Measurements from ENCODE around the gene EDN2.

Gene EDN2

DNA sequence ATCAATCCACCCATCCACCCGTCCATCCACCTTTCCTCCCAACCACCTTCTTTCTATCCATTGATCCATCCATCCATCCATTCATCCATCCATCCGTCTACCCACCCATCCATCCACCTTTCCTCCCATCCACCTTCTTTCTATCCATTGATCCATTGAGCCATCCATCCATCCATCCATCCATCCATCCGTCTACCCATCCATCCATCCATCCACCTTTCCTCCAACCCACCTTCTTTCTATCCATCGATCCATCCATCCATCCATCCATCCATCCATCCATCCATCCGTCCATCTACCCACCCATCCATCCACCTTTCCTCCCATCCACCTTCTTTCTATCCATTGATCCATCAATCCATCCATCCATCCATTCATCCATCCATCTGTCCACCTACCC is 5.1 kb upstream of the EDN2 start:
- no peak for DNase-seq
- in situ Hi-C loops (cut with HindIII; ENCODE audit: low pct_ligation_motif_present, low pct_unique_long_range_greater_than_20kb, low sequenced_read_pairs): no loop called here

DNA sequence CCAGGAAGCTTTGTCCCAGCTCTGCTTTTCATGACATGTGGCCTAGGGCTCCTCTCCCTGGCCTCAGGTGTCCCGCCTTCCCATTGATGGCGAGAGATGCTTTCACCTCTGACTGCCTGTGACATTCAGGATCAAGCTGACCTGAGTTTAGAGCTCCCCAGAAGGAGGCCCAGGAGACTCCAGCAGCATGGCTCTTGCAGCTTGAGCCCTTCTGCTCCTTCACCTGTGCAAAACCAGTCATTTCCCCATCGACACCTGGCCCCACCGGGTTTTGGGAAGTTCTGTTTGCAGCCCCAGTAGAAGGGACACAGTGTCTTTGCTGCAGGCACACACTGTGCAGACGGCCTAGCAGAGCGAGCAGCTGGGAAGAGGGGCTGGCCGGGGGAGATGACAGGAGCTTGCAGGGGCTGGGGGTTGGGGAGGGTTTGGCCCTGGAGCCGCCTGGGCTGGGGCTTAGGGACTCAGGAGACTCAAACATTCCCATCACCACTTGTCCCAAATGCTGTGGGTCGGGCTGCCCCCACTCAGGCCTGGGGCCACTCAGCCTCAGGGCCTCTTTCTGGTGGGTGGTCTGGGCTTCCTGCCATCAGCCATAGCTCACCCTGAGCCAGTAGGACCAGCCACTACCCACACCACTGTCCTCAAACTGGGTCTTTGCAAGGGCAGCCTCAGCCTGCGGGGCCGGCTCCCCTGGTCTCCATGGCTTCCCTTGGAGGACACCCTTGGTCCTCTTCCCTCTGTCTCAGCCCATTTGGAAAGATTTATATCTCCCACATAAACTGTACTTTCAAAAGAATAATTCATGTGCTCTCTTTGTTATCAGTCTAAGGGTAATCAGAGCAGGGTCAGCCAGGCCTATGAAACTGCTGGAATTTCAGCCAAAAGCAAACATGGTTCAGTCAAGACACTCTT is 3.8 kb upstream of the EDN2 start:
- no peak for DNase-seq
- in situ Hi-C loops (cut with HindIII; ENCODE audit: low pct_ligation_motif_present, low pct_unique_long_range_greater_than_20kb, low sequenced_read_pairs): no loop called here

DNA sequence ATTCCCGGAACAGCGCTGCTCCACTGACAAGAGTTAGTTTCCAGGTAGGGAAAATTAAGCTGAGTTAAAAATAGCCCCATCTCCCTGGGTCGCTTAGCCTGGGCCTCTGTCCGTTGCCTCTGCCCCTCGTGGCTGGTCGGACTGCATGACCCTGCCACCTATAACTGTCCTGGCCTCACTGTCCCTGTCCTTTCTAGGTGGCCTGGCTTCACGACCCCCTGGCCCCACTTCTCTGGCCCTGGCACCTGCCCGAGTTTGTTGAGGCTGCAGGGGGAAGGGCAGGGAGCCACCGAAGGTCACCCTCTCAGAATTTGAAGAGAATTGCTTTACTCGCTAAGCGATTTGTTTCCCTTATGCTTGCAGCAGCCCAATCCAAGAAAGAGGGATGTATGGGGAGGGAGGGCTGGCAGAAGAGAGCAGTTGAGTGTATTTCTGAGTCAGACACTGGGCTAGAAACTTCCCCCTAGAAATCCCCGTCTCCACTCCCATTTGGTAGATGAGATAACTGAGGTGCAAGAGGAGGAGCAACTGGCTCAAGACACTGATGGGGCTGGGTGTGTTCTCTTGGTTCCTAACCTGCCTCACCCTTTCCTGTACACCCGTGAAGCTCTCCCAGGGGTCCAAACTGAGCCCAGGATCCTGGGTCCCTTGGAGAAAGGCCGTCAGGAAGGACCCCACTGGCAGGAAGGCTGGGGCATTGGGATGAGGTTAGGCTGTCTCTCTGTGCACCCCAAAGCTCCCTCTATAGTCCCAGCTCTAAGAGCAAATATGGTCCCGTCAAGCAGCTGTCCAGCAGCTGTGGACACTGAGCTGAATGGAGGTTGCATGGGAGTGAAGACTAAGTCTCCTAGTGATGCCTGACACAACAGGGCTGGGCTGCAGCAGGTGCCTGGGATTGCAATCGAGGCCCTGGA is 2.9 kb upstream of the EDN2 start:
- in situ Hi-C loops (cut with HindIII; ENCODE audit: low pct_ligation_motif_present, low pct_unique_long_range_greater_than_20kb, low sequenced_read_pairs): no loop called here
- peak; percentile 39 for DNase-seq

DNA sequence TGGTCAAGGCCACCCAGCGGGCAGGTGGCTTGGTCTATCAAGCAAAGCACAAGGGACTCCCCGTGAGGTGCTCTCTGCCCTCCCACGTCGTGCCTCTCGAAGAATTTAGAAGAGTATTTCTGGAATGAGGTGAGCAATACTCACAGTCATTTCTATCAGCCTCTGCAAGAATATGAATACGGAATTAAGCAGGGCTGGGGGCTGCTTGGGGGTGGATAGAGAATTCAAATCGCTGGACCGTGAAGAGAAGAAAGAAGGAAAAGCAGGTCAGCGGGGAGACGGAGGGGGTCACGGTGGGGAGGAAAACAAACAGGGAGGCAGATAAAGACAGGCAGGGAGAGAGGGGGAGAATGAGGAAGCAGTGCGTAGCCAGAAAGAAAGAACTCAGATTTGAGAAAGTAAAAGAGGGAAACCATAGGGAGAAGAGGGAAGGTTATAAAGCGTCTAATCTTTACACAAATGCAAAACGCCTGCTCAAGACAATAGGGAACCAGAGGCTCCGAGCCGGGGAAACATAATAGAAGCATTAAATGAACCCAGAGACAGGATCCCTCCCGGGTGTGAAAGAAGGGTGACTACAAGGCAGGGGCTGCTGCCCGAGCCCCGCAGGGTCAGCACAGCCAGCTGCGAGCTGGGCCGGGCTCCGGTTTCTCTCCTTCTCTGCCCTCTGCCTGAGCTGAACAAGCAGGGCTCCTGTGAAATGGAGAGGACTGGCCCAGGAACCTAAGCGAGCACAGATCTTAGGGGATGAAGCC is 2.1 kb upstream of the EDN2 start:
- DNase-seq: peak; percentile 96
- in situ Hi-C loops (cut with HindIII; ENCODE audit: low pct_ligation_motif_present, low pct_unique_long_range_greater_than_20kb, low sequenced_read_pairs): no loop called here

DNA sequence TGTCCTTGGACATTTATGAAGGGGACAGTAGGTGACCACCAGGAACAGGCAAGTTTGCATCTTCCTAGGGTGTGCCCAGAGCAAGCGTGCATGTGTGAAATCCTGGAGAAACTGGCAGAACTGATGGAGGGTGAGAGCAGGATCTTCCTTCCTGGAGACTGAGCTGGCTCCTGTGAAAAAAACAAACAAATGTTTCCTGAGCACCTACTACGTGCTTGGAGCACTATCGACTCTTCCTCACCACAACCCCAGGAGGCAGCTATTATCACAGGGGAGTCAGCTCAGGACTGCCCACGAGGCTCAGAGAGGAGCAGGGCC is 1.5 kb upstream of the EDN2 start:
- in situ Hi-C loops (cut with HindIII; ENCODE audit: low pct_ligation_motif_present, low pct_unique_long_range_greater_than_20kb, low sequenced_read_pairs): no loop called here
- DNase-seq: no peak

DNA sequence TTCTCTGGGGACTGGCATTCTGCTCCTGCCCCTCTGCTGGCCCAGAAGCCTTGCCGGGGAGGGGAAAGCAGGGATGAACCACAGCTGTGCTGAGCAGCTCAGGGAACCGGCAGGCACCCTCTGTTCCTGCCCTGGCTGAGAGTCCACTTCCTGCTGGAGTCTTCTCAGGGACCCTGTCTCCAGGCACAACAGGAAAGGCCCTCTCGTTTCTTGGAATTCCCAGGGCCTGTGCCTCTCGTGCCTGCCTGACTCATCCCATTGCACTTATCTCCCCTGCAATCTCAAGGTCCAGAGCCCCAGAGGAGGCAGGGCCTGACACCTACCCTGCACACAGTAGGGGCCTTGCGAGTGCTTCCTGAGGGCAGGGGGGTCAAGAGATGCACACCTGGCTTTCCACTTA is 1.1 kb upstream of the EDN2 start:
- in situ Hi-C loops (cut with HindIII; ENCODE audit: low pct_ligation_motif_present, low pct_unique_long_range_greater_than_20kb, low sequenced_read_pairs): no loop called here
- peak; percentile 88 for DNase-seq

DNA sequence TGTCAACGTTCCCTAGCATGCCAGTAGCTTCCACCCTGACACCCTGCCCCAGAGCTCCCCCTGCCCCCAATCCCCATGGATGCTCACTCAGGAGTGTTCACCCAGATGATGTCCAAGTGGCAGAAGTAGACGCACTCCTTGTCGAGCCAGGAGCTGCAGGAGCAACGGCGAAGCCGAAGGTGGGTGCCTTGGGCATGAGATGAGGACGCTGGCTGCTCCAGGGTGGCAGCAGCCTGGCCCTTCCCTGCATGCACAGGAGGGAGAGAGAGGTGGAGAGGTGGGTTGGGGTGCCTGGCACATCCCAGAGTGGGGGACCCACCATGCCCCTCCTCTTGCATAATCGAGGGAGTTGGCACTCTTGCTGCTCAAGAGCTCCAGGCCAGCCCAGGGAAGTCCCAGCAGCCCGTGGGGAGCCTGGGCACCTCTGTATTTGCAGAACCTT is 502 bp downstream of the EDN2 start:
- in situ Hi-C loops (cut with HindIII; ENCODE audit: low pct_ligation_motif_present, low pct_unique_long_range_greater_than_20kb, low sequenced_read_pairs): no loop called here

DNA sequence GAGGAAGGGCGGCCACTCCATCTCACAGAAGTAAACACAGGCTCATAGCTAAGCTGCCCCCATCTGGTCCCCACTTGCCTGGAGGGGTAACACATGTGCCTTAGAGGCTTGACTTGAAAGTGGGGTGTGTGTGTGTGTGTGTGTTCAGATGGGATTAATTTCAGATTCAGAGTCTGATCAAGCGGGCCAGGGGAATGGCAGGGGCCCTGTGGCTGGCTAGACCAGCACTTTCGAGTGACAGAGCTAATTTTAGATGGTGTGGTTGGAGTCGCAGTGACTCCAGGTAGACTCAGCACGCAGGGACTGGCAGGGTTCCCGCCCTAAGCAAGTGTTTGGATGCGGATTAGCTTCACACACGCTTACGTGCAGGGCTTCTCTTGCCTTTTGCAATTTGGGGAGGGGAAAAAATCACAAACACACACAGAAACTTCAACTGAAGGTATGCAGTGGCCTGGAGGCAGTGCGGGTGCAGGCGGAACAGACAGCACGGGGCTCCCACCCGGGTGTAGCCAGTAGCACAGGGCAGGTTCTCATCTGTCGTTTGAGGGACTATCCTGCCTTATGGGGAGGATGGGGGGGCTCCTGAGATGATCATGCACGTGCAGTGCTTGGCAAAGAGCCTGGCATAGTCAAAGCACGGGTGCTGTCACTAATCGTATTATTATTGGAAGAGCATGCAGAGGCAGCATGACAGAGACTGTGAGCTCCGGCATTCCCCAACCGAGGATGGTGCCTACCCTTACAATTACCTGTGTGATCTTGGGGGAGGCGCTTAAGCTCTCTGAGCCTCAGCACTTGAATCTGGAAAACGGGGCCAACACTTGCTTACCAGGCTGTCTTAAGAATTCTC is 1.3 kb downstream of the EDN2 start:
- DNase-seq: no peak
- in situ Hi-C loops (cut with HindIII; ENCODE audit: low pct_ligation_motif_present, low pct_unique_long_range_greater_than_20kb, low sequenced_read_pairs): no loop called here

More for the DNA sequence above, 502 bp downstream of the EDN2 start:
- no peak for DNase-seq

DNA sequence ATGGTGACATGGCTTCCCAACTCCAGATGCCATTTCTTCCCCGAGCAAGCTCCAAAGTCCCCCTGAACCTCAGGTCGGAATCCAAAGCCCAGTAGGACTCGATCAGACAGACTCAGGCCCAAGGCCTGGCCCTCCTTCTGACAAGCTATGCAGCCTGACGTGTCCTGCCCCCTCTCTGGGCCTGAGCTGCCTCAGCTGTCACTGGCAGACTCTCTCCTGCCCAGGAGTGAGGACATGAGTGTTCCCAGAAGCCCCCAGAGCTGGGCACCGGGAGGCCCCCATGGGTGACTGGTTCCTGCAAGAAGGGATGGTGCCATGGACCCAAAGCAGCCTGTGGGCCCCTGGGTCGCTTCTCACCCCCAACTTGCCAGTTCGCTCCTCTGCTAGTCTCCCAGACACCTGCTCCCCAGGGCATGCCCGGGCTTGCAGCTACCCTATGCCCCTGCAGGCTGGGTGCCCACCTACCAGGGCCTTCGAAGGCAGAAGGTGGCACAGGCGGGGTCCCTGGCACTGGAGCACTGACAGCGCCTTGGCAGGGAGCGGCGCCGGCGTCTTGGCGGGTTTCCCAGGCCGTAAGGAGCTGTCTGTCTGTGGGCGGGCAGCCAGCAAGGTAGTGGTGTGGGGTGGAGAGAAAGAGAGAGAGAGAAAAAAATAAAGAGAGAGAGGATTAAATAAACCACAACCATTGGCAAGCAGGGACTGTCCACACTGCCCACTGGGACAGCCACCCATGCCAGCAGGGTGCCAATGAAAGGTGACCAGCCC is 2.3 kb downstream of the EDN2 start:
- in situ Hi-C loops (cut with HindIII; ENCODE audit: low pct_ligation_motif_present, low pct_unique_long_range_greater_than_20kb, low sequenced_read_pairs): no loop called here
- peak; percentile 16 for DNase-seq

DNA sequence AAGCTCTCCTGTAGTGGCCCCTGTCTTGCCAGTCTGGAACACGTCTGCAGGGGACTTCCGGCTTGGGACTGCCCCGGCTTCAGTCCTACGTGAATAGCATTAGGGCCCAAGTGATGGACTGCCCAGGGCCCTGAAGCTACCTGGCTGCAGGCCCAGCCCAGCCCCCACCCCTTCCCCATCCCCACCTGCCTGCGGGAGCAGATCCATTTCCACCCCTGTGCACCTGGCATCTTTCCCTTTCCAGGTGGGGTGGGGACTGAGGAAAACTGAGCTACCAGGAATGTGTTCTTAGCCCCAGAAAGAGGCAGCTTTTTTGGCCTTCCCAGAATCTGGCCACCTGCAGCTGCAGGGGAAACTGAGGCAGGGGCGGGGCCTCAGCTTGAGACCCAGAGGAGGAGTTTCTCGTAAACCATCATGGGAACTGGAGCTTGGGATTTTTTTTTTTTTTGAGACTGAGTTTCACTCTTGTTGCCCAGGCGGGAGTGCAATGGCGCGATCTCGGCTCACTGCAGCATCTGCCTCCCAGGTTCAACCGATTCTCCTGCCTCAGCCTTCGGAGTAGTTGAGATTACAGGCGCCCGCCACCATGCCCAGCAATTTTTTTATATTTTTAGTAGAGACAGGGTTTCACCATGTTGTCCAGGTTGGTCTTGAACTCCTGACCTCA is 3.2 kb downstream of the EDN2 start:
- in situ Hi-C loops (cut with HindIII; ENCODE audit: low pct_ligation_motif_present, low pct_unique_long_range_greater_than_20kb, low sequenced_read_pairs): no loop called here
- DNase-seq: no peak

DNA sequence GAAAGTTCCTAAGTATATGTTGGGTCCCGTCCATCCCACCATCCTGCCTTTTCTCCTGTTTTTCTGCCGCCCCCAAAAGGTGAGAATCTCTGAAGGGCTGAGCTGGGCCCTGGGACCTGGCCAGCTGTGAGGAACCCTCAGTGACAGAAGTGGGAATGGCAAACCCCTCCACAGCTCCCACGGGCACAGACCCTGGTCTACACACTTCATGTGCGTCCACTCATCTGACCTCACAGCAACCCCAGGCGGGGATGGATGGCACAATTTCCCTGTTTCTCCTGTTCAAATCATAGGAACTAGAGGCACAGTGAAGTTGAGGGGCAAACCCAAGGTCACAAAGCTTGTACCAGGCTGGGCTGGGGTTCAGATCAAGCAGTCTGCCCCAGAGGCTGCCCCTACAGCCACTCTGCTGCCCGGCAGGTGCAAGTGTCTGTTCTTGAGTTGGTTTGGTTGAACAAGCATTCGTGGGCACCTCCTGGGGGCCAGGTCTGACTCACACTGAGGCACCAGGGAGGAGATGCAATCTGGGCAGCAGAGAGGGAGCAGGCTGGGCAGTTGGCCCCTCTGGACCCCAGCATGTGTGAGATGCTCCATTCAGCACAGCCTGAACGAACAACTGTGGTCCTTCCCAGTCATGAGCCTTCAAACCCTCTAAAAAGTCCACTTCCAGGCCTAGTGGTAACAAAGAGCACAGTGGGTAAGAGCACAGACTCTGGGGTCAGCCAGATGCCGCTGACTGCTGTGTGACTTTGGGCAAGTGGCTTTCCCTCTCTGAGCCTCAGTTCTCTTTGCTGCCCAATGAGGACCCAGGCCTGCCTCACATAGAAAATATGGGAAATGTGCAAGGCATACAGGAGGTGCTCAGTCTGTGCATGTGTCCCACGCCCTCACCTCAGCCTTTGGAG is 4.0 kb downstream of the EDN2 start:
- DNase-seq: peak; percentile 39
- in situ Hi-C loops (cut with HindIII; ENCODE audit: low pct_ligation_motif_present, low pct_unique_long_range_greater_than_20kb, low sequenced_read_pairs): no loop called here

DNA sequence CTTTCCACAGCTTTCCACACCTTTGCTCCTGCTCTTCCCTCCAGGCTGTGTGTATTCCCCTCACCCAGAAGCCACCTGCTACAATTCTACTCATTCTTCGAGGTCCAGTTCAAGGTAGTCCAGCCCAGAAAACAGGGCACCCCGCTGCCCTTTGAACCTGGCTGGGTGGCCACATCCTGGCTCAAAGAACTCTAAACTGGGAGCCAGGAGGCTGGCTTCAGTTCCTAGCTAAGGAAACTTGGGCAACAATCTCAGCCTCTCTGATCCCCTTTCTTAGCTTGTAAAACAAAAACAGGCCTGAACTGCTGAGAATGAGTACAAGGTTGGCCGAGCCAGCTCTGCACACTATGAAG is 4.7 kb downstream of the EDN2 start:
- no peak for DNase-seq
- in situ Hi-C loops (cut with HindIII; ENCODE audit: low pct_ligation_motif_present, low pct_unique_long_range_greater_than_20kb, low sequenced_read_pairs): no loop called here

DNA sequence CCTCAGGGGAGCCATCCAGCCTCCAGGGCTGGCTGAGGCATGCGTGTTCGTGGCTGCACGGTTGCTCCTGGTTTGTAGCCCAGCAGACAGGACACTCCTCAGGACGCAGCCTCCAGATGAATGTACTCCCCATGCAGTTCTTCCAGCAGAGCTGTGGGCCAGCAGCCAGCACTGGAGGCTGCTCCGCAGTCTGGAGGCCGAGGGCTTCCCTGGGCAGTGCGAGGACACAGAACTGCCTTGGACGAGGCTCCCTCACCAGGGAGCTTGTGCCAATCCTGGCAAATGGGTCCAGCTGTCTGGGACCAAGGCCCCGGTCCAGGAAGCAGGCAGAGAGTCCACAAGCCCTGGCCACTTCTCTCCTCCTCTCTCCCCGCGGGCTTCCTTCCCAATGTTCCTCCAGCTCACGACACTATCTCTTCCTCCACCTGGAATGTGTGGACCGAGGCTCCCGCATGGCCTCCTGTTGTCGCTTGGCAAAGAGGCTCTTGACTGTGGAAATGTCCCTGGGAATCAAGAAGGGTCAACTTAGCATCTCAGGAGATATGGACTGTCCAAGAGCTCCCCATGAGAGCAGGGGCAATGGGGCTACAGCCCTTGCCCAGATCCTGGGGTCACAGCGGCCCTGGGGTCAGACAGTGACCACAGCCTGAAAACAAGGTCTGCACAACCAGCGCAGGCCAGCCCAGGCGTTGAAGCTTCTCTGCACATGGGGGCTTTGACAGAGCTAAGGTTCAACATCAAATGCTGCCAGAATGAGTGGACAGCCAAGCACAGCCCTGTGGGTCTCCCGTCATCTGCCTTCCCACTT is 5.3 kb downstream of the EDN2 start:
- no peak for DNase-seq
- in situ Hi-C loops (cut with HindIII; ENCODE audit: low pct_ligation_motif_present, low pct_unique_long_range_greater_than_20kb, low sequenced_read_pairs): no loop called here

DNA sequence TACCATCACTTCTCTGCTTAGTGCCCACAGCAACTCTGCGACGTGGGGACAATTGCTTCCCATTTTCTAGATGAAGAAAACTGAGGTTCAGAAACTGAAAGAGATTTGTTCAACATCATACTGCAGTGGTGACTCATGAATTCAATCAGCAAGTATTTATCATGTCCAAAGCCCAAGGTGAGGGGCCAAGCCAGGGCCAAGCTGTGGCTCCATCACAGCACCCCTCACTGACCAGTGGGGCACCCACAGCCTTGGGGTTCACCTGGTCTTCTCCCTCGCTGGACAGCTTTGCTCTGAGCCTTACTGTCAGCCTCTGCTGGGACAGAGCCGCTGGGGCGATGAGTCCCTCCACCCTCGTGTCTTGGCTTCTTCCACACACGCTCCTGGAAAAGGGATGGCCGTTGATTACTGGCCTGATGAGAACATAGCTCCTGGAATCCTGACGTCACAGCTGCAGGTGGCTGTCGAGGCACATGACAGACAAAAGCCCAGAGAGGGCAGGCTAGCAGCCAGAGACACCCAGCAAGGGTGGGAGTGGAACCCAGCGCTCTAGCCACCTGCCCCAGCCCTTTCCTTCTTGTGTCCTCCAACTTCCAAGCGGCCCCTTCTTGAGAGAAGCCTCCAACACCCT is 6.2 kb downstream of the EDN2 start:
- no peak for DNase-seq
- in situ Hi-C loops (cut with HindIII; ENCODE audit: low pct_ligation_motif_present, low pct_unique_long_range_greater_than_20kb, low sequenced_read_pairs): no loop called here

DNA sequence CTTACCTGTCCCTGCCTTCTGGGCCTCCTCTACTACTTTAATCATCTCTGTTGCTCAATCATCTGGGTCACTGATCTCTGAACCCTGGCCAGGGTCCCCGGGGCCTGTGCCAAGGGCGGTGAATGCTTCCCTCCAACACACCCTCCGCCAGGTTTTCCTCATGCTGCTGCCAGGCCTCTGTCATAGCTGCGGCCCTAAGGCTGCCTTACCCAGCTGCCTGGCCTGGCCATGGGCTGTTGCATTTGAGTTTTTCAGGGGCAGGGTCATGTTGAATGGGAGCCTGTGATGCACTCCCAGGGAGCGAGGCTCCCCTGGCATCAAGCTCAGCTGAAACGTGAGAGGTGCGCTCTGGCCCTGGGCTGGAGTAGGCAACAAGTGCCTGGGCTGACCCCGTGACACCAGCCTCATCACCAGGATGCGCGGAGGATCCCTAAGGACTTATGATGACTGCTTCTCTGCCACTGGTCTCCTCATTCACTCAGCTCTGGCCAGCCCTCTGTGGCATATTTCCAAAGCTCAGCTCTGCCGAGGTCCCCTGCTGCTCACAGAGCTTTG is 7.6 kb downstream of the EDN2 start:
- DNase-seq: peak; percentile 14
- in situ Hi-C loops (cut with HindIII; ENCODE audit: low pct_ligation_motif_present, low pct_unique_long_range_greater_than_20kb, low sequenced_read_pairs): no loop called here

Measured in ACHN (cell line).